ENCODE measurements around the gene TSPAN33.

- TF ChIP-seq CTCF (IDR thresholded peaks at IDR 0.05) (no peak), EP300 (IDR thresholded peaks at IDR 0.05) (no peak), POLR2A (IDR thresholded peaks at IDR 0.05) (no peak)
These were observed 35.9 kb upstream of the TSPAN33 start for GRCh38 chr7:129108581-129108980.
